ENCODE results near the gene CLRN3.

Gene CLRN3

DNA sequence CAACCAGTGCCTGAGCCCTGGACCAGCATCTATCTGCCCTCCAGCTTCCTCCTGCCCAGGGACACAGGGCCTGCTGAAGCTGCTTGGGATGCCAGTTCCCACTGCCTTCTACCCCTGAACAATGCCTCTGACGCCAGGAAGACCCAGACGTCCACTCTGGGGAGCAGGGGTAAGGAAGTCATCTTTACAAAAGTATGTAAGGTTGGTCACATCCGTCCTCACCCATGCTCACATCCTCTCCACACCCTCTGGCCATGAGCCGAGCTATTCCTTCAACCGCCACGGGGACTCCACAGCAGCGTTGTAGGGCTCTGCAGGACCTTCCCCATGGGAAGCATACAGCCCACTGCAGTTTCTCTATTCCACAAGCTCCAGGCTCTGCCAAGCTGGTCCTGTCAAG lies 58.5 kb downstream of the CLRN3 start:
- no peak for DNase-seq

DNA sequence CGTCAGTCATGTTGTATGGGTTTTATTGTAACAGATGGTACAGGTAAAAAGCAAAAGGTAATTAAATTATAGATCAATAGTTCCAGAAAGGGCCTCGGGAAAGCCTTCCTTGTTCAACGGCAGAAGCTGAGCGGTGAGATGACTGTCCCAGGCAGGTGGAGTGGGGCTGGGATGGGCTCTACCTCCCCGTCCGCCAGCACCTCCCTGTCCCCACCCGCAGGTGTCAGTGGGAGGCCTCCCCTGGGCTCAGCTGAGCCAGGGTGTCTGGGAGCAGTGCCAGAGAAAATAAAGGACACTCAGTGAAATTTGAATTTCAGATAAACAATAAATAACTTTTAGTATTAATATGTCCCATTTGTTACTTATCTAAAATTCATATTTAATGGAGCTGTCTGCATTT lies 58.9 kb downstream of the CLRN3 start:
- DNase-seq: no peak

DNA sequence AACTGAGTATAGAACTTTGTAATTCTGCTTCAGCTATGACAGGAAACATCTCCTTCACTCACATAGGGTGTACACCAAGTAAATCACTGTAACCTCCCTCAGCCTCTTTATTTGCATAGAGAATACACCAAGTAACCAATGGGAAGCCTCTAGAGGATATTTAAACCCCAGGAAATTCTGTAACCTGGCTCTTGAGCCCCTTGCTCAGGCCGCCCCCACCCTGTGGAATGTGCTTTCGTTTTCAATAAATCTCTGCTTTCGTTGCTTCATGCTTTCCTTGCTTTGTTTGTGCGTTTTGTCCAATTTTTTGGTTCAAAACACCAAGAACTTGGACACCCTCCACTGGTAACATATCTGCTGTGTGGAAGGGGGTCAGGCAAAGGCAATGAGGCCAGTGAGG lies 60.2 kb downstream of the CLRN3 start:
- no peak for DNase-seq

DNA sequence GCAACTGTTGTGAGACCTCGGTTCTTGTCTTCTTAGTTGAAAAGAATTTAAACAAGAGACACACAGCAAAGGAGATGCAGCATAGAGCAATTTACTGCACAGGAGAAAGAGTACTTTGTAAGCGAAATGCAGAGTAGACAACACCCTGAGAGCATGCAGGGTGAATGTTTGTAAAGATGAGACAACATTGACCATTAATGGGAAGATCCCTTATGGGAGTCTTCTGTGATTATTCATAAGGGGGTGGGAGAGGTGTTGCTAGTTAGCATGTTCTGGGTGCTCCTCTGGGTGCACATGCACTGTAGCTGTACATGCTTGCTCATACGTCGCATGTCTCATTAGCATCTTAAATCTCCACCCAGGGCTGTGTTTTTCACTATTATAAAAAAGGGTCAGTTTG lies 62.3 kb downstream of the CLRN3 start:
- DNase-seq: no peak
